SK-N-MC (cell line): ENCODE results near the gene CHD2.

Experiments used
- EZH2 ChIP-seq: fragments of 200-600 bp; sonication (generic); IDR thresholded peaks from one replicate; pipeline ENCODE4 v1.6.1; 2017; ENCODE audit warnings: antibody characterized with exemption
- POLR2AphosphoS5 ChIP-seq: IDR thresholded peaks from 2 replicates; pipeline ENCODE4 v1.6.1; 2012; ENCODE audit warnings: mild to moderate bottlenecking, low read depth, low read length, borderline replicate concordance

DNA sequence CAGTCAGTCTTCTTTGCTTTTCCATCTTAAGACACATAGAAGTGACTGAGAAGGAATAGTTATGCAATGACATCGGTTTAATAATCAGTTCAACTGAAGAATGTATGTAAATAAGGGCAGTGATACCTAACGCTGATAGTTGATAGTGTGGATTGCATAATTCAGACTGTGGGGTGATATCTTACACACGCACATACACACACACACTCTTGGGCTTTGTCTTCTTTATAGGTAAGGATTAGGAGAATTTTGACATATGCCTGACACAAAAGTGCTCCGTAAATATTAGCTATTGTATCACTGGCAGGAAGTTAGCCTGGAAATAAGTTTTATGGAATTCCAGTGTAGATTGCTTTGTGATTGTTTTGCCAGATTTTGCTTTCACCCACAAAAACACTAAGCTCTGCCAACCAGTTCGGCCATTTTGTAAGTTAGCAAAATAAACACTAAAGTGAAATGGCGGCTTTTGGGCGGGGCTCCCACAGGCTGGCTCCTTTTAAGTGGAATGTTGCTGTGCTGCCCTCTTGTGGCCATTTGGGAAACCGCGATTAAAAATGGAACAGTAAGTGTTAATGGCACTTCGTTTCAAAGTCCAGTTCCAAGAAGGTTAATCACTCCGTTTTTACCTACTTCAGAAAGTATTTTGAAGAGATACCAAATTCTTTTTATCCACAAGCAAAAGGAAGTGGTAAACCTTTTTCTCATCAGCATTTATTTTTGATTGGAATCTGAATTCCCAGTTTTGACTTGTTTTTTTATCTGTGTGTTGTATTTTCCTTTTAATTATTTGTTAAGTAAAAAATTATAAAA, 17.7 kb downstream of the CHD2 start:
- no peak for TF ChIP-seq EZH2
- peak; percentile 57; the same call in 1 of the 2 replicates for TF ChIP-seq POLR2AphosphoS5
